Upper lobe of left lung (tissue), 6 donors: ENCODE measurements around the gene EIF4G3. TPM values are rescaled to one million over a fixed set of nuclear protein-coding genes. Genes with fewer than 3 reads are reported as not detected.
"Not testable (repeated sequence)": the region's sequence is repeated elsewhere in the genome, so short reads cannot be mapped to it uniquely, and the experiment has no call there.

ENCODE experiments used
- ATAC-seq, 2 donors: fragments of 200-7000 bp; cut with Tn5 transposase; one replicate each; pipeline ENCODE4 v1.9.1; 2022; ENCODE audit warnings: mild to moderate bottlenecking in 2 of 2, moderate library complexity in 2 of 2; ENCODE audit not compliant: low FRiP score in 2 of 2
- DNase-seq, 2 donors: peaks; one replicate each; pipeline ENCODE4 v3.0.0-alpha.2; 2019 to 2020
- H3K27ac ChIP-seq, 4 donors: fragments of 200-600 bp; sonication (generic); one replicate each; pipeline ENCODE4 v1.5.1; 2016 to 2019
- H3K27me3 ChIP-seq, 4 donors: fragments of 200-600 bp; sonication (generic); one replicate each; pipeline ENCODE4 v1.5.1; 2017 to 2019
- H3K36me3 ChIP-seq, 4 donors: fragments of 200-600 bp; sonication (generic); one replicate each; pipeline ENCODE4 v1.5.1; 2016 to 2019
- H3K4me1 ChIP-seq, 4 donors: fragments of 200-600 bp; sonication (generic); one replicate each; pipeline ENCODE4 v1.5.1; 2018 to 2019
- H3K4me3 ChIP-seq, 4 donors: fragments of 200-600 bp; sonication (generic); one replicate each; pipeline ENCODE4 v1.5.1; 2017 to 2019; ENCODE audit warnings: mild to moderate bottlenecking in 2 of 4, moderate library complexity in 1 of 4
- H3K9me3 ChIP-seq, 4 donors: fragments of 200-600 bp; sonication (generic); one replicate each; pipeline ENCODE4 v1.5.1; 2018 to 2019
- CTCF ChIP-seq, 6 experiments: fragments of 450-650 bp in 4 of 6; fragments of 200-600 bp in 2 of 6; sonication (generic) in 2 of 6; IDR thresholded peaks; one replicate each; pipeline ENCODE4 v1.5.1; 2016 to 2019; ENCODE audit warnings: antibody characterized with exemption in 6 of 6
- EP300 ChIP-seq, 4 donors: sonication (generic); formaldehyde crosslinking; IDR thresholded peaks; one replicate each; pipeline ENCODE4 v1.5.1; 2017; ENCODE audit warnings: antibody characterized with exemption in 4 of 4, control low read depth in 2 of 4
- POLR2A ChIP-seq, 4 donors: fragments of 450-650 bp; IDR thresholded peaks; one replicate each; pipeline ENCODE4 v1.5.1; 2016 to 2017; ENCODE audit warnings: antibody characterized with exemption in 4 of 4, mild to moderate bottlenecking in 2 of 4
- POLR2AphosphoS5 ChIP-seq, 2 donors: sonication (generic); formaldehyde crosslinking; IDR thresholded peaks; one replicate each; pipeline ENCODE4 v1.5.1; 2017; ENCODE audit warnings: antibody characterized with exemption in 2 of 2
- WGBS, 2 donors: methylation state at CpG; one replicate each; pipeline ENCODE4 v1.1.5; 2017 to 2018; 5-methylcytosine and 5-hydroxymethylcytosine counted together
- total RNA-seq, 6 donors: library from RNA; depleted of rRNA in 4 of 6; stranded (reverse); fragments of >200 nt in 4 of 6; gene quantifications; one replicate each; pipeline versions ENCODE4 v1.1.0 to v1.2.1, GENCODE V29; 2016 to 2021
- donor health status: DM: no; HTN: no; CAD: no; lungs with moderate emphysema.
- donor health status: DM: no; HTN: yes; CAD: no; lungs with severe emphysema.

EIF4G3 gene
- total RNA-seq, 6 donors from 2014 or later: 23.7 to 75.4 (median 38.3) TPM

DNA sequence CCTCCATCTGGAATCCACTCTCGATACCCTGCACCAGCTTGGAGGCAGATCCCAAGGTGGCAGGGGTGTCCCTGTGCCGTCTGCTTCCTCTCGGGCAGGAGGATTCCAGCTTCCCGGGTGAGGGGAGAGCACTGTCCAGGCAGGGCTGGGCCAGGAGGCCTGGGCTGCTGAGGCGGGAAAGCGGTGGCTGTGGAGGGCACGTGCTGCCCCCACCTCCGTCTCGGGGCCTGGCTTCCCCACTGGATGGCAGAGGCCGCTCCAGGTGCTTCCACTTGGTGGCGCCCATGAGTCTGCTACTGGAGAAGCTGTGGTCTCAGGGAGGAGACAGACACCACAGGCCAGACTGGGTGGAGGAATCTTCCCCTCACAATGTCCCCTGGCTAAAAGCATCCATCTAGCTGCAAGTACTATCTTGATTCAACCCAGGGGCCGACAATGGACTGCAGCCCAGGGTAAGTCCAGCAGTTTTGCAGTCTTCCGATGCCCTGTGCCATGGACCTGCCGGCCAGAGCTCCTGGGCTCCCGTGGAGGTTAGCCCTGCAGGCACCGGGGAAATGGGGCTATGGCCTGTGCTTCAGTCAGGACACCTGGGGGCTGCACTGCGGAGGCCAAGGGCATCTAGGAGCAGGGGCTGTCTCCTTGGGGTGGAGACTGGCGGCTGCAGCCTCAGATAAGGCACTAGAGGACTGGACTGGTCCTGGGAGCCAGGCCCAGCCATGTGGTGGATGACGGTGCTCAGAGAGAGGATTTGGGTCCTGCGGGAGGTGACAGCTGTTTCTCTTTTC lies 41.3 kb upstream of the EIF4G3 start:
- DNase-seq (peak in 1 of 2 donors; percentile 71), ATAC-seq (peak; percentile 13 to 33)
- no peaks in the 10 kb centered on the region for H3K9me3 ChIP-seq
- no peak overlapping the region for H3K27ac ChIP-seq
- peaks cover 8 to 59% (median 38%) of the 10 kb centered on the region in 4 donors for H3K36me3 ChIP-seq
- WGBS, 2 donors: 91 to 92% methylated on average over 2 to 12 of the region's 20 CpGs
- H3K27me3 ChIP-seq: no peaks in the 10 kb centered on the region
- H3K4me3 ChIP-seq: no peak overlapping the region
- no peak for TF ChIP-seq EP300 (IDR thresholded peaks at IDR 0.05)
- TF ChIP-seq CTCF (IDR thresholded peaks at IDR 0.05): peak in 1 of 6 experiments; percentile 20
- no peaks in the 10 kb centered on the region for H3K4me1 ChIP-seq

DNA sequence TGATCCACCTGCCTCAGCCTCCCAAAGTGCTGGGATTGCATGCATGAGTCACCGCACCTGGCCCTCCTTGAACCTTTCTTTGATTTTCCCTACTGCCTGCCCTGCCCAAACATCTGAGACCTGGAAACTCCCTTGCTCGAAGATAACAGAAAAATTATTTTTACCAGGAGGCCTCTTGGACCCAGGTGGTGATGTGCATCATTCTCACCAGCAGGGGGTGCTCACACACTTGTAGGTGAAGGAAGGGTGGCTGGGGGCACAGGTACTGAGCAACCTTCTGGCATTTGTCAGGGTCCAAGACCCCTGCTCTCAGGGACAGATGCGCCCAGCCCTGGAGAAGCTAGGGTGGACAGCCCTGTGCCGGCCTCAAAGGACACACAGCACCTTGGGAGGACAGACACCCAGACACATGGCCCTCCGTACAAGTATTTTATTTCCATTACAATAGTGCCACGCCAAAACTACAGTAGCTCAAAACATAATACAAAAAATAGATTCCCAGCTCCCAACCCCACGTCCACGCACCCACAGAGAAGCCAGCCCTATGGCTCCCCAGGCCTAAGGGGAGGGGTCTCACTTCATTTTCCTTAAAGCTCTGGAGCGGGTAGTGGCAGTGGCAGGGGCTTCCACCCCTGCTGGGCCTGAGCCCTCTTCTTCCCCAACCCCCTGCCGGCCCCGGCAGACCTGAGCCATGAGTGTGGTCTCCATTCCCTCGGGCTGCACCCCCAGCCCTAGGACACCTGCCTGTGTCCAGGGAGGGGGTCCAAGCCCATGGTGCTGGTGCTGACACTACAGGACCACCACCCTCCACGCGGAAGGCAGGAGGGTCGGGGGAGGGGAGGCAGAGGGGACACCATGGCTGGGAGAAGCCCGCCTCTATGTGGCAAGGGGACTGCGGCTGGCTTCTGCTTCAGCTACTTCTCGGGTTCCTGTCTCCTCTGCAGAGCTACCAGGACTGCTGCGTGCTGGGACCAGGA lies 40.4 kb upstream of the EIF4G3 start:
- Histone ChIP-seq H3K9me3 (no peaks in the 10 kb centered on the region), H3K4me3 (no peak overlapping the region), H3K4me1 (no peaks in the 10 kb centered on the region), H3K27ac (no peak overlapping the region), H3K27me3 (no peaks in the 10 kb centered on the region), H3K36me3 (peaks cover 8 to 50% (median 36%) of the 10 kb centered on the region in 4 donors)
- 81 to 88% methylated on average over 5 to 13 of the region's 19 CpGs for WGBS, 2 donors
- TF ChIP-seq CTCF (IDR thresholded peaks at IDR 0.05): peak; percentile 42 to 67 (median 57)
- no peak for TF ChIP-seq POLR2A (IDR thresholded peaks at IDR 0.05)
- TF ChIP-seq POLR2AphosphoS5 (IDR thresholded peaks at IDR 0.05): no peak
- no peak for TF ChIP-seq EP300 (IDR thresholded peaks at IDR 0.05)
- ATAC-seq (peak; percentile 51 to 59), DNase-seq (peak; percentile 44 to 46)

GRCh38 chr1:21212126-21212525 lies 35.4 kb upstream of the EIF4G3 start:
- no peak for DNase-seq
- Histone ChIP-seq H3K36me3 (peaks cover 0 to under 1% (median 0%) of the 10 kb centered on the region in 4 donors), H3K4me3 (no peak overlapping the region), H3K27ac (no peak overlapping the region), H3K4me1 (no peaks in the 10 kb centered on the region), H3K27me3 (no peaks in the 10 kb centered on the region), H3K9me3 (no peaks in the 10 kb centered on the region)
- WGBS, 2 donors: 44 to 70% methylated on average over 3 of the region's 3 CpGs
- ATAC-seq: no peak
- TF ChIP-seq CTCF (IDR thresholded peaks at IDR 0.05) (no peak), POLR2A (IDR thresholded peaks at IDR 0.05) (no peak), EP300 (IDR thresholded peaks at IDR 0.05) (no peak), POLR2AphosphoS5 (IDR thresholded peaks at IDR 0.05) (no peak)

GRCh38 chr1:21208137-21208700 lies 31.5 kb upstream of the EIF4G3 start:
- not testable (repeated sequence) for ATAC-seq, H3K4me1 ChIP-seq, H3K27ac ChIP-seq, H3K4me3 ChIP-seq, H3K27me3 ChIP-seq, H3K9me3 ChIP-seq, H3K36me3 ChIP-seq, DNase-seq
- WGBS, 2 donors: 81 to 87% methylated on average over 6 of the region's 6 CpGs

DNA sequence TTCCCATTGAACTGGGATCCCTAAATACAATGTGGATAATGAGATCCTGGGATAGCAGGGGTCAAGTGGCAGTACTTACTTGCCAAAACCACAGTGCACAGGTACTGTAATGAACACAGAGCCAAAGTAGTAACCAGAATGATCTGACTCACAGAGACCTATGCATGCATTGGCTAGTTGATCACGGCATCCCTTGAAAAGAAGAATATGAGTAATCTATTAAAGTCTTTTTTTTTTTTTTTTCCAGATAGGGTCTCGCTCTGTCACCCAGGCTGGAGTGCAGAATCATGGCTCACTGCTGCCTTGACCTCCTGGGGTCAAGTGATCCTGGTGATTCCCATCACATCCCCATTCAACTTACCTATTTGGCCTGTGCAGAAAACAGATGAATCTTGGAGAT lies 29.4 kb upstream of the EIF4G3 start:
- no peak for ATAC-seq
- 90 to 97% methylated on average over 2 of the region's 2 CpGs for WGBS, 2 donors

More for the DNA sequence above, 29.4 kb upstream of the EIF4G3 start:
- H3K36me3 ChIP-seq: no peaks in the 10 kb centered on the region
- H3K27ac ChIP-seq: no peak overlapping the region
- TF ChIP-seq POLR2AphosphoS5 (IDR thresholded peaks at IDR 0.05) (no peak), POLR2A (IDR thresholded peaks at IDR 0.05) (no peak), EP300 (IDR thresholded peaks at IDR 0.05) (no peak), CTCF (IDR thresholded peaks at IDR 0.05) (no peak)
- no peak for DNase-seq
- no peaks in the 10 kb centered on the region for H3K27me3 ChIP-seq
- H3K4me1 ChIP-seq: no peaks in the 10 kb centered on the region
- H3K4me3 ChIP-seq: no peak overlapping the region
- no peaks in the 10 kb centered on the region for H3K9me3 ChIP-seq
